ENCODE data around the gene AFF4. TPM values are rescaled to one million over a fixed set of nuclear protein-coding genes. Genes with fewer than 3 reads are reported as not detected.

The AFF4 gene
- total and polyA plus RNA-seq, 2 of the 4 experiments (the other 2 are of a cell fraction), result 27.3 to 57.2 TPM

DNA sequence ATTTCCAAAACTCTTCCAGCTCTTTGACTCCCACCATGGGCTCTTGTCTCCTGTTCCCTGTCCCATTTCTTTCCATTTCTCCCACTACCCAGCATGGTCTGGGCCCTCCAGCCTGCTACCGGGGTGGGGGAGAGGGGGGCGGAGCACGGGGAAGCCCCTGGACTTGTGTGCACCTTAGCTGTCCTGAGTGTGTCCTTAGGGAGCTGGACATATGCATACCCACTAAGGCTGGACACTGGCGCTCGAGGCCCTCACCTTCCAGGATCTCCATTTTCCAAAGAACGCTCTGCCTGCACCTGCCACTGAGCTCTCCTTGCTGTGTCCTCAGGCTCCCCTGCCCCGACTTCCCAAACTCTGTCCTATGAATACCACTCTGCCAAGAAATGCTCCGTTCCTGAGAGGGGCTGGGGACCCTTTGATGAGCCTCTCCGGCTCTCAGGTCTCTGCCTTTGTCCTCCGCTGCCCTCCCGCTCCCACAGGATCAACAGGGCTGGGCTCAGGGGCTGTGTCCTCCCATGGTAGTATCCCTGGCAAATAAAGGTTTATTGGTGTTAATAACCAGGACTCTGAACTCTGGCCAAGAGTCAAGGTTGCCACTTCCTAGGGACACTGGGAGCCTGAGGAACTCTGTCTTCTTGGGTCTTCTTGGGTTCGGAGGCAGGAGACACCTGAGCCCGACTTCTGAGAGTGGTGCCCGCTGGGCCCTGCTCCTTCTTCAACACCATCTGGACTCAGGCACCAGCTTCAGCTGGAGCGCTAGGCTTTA is 132.2 kb downstream of the AFF4 start:
- H3K9me1 ChIP-seq (ENCODE audit: insufficient read depth, low read length), result peaks cover 4% of the 10 kb centered on the region; the same call in 1 of the 2 replicates
- H3K4ac ChIP-seq (ENCODE audit: low read depth, low read length), result peak overlapping the region; percentile 46
- H3K23ac ChIP-seq (ENCODE audit: low read depth, low read length), result no peak overlapping the region
- no peak overlapping the region for H2BK5ac ChIP-seq (ENCODE audit: low read depth, low read length, poor library complexity, severe bottlenecking)
- H3K9ac ChIP-seq (ENCODE audit: low read depth, low read length), result peak overlapping the region; percentile 71; the same call in 1 of the 2 replicates
- H2BK20ac ChIP-seq (ENCODE audit: low read depth, low read length), result no peak overlapping the region
- no TSS peak for BruUV-seq (replicated peaks)
- no peak for TF ChIP-seq MAZ (IDR thresholded peaks at IDR 0.05; ENCODE audit: borderline replicate concordance, low read depth, low read length)
- no peak for TF ChIP-seq CHD1 (IDR thresholded peaks at IDR 0.05; ENCODE audit: low read depth, low read length)
- TF ChIP-seq RAD21 (IDR thresholded peaks at IDR 0.05; ENCODE audit: low read length), result no peak
- TF ChIP-seq, protein P1, sequence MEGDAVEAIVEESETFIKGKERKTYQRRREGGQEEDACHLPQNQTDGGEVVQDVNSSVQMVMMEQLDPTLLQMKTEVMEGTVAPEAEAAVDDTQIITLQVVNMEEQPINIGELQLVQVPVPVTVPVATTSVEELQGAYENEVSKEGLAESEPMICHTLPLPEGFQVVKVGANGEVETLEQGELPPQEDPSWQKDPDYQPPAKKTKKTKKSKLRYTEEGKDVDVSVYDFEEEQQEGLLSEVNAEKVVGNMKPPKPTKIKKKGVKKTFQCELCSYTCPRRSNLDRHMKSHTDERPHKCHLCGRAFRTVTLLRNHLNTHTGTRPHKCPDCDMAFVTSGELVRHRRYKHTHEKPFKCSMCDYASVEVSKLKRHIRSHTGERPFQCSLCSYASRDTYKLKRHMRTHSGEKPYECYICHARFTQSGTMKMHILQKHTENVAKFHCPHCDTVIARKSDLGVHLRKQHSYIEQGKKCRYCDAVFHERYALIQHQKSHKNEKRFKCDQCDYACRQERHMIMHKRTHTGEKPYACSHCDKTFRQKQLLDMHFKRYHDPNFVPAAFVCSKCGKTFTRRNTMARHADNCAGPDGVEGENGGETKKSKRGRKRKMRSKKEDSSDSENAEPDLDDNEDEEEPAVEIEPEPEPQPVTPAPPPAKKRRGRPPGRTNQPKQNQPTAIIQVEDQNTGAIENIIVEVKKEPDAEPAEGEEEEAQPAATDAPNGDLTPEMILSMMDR (conservative IDR thresholded peaks at IDR 0.05; ENCODE audit: low read depth, low read length), result no peak
- no peak for TF ChIP-seq CEBPB (IDR thresholded peaks at IDR 0.05; ENCODE audit: low read depth, low read length)
- TF ChIP-seq, protein P2, sequence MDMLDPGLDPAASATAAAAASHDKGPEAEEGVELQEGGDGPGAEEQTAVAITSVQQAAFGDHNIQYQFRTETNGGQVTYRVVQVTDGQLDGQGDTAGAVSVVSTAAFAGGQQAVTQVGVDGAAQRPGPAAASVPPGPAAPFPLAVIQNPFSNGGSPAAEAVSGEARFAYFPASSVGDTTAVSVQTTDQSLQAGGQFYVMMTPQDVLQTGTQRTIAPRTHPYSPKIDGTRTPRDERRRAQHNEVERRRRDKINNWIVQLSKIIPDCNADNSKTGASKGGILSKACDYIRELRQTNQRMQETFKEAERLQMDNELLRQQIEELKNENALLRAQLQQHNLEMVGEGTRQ (IDR thresholded peaks at IDR 0.05; ENCODE audit: low read depth, low read length), result no peak
- no peak for TF ChIP-seq POLR2A (IDR thresholded peaks at IDR 0.05; ENCODE audit: low read depth, low read length)
- H3K79me1 ChIP-seq (ENCODE audit: low read depth in 1 of 2, low read length in 2 of 2), result peaks cover 13 to 31% of the 10 kb centered on the region in 2 experiments; a peak in 3 of 4 replicates
- peak overlapping the region; percentile 78; the same call in 1 of the 2 replicates for H3K14ac ChIP-seq (replicated peaks; ENCODE audit: low read depth, low read length)
- DNase-seq, result no peak
- no peaks in the 10 kb centered on the region for H3K27me3 ChIP-seq (ENCODE audit: control insufficient read depth, insufficient read depth, low read length)
- H4K91ac ChIP-seq (ENCODE audit: insufficient read depth, low read depth, low read length), result peak overlapping the region; percentile 39; the same call in 1 of the 2 replicates
- H2AK9ac ChIP-seq (replicated peaks; ENCODE audit: low read depth, low read length, poor library complexity), result peak overlapping the region; percentile 84
- peak overlapping the region; percentile 52; the same call in 1 of the 2 replicates for H3K27ac ChIP-seq (ENCODE audit: insufficient read depth, low read length)
- peak overlapping the region; percentile 84 for H3K4me3 ChIP-seq (ENCODE audit: insufficient read depth, low read depth, low read length)
- in situ Hi-C loops (cut with MboI; ENCODE audit: low sequenced_read_pairs), result no loop called here
- H3K4me2 ChIP-seq (ENCODE audit: low read depth, low read length), result peak overlapping the region; percentile 79
- peak overlapping the region; percentile 64; the same call in 1 of the 2 replicates for H4K5ac ChIP-seq (ENCODE audit: low read depth, low read length)
- peaks cover 2% of the 10 kb centered on the region; the same call in 1 of the 2 replicates for H3K4me1 ChIP-seq (ENCODE audit: control insufficient read depth, insufficient read depth, low read length)
- no peak overlapping the region for H2BK120ac ChIP-seq (ENCODE audit: low read depth, low read length)
- no peaks in the 10 kb centered on the region for H3K9me3 ChIP-seq (ENCODE audit: control insufficient read depth, insufficient read depth, low read length)
- ChIA-PET CTCF (interaction anchor here (0.6 to 0.8 kb wide), 2 partner anchors 220 to 241 kb away, joined by 3 read pairs; partner anchors contain the start of gene HSPA4), POLR2A (ENCODE audit: unreplicated experiment) (no interaction called here)
- ATAC-seq (ENCODE audit: low read depth), result no peak
- no peaks in the 10 kb centered on the region for H4K20me1 ChIP-seq (ENCODE audit: insufficient read depth, low read length)
- WGBS, 2 experiments (ENCODE audit: extremely low coverage in 2 of 2, insufficient read length in 1 of 2), result 94% methylated on average over 2 of the region's 15 CpGs; no CpG with 5 or more reads in 1 of the 2 experiments
- H2AFZ ChIP-seq (replicated peaks; ENCODE audit: low read length, poor library complexity), result peak overlapping the region; percentile 49
- H3K36me3 ChIP-seq (ENCODE audit: control insufficient read depth, insufficient read depth, low read length), result no peaks in the 10 kb centered on the region
- no peak overlapping the region for H2BK15ac ChIP-seq (ENCODE audit: low read depth, low read length)
- H2AK5ac ChIP-seq (ENCODE audit: low read depth, low read length), result 0 out of 2 replicates have a peak overlapping the region, but pooled peaks have one; percentile 37
- dilution Hi-C loops (cut with HindIII; ENCODE audit: low sequenced_read_pairs, unreplicated experiment), result no loop called here
- no peak overlapping the region for H3K56ac ChIP-seq (ENCODE audit: extremely low read depth, insufficient read depth, low read length)
- no peak overlapping the region; the same call in 1 of the 2 replicates for H3K18ac ChIP-seq (ENCODE audit: low read depth, low read length)
- intact Hi-C loops (cut with micrococcal nuclease), result no loop called here
- peak overlapping the region; percentile 80 to 86 for H4K8ac ChIP-seq (ENCODE audit: low read depth in 2 of 2, low read length in 2 of 2)
